Esophagus squamous epithelium (tissue), 5 donors: ENCODE measurements around the gene VMP1. TPM values are rescaled to one million over a fixed set of nuclear protein-coding genes. Genes with fewer than 3 reads are reported as not detected.
"Not testable (repeated sequence)": the region's sequence is repeated elsewhere in the genome, so short reads cannot be mapped to it uniquely, and the experiment has no call there.

Experiments
- DNase-seq: peaks from one replicate; lab custom pipeline; 2025; lab: John Stamatoyannopoulos, UW
- H3K27ac ChIP-seq, 4 donors: fragments of 200-600 bp; sonication (generic); one replicate each; pipeline ENCODE4 v1.5.1; 2016 to 2019; ENCODE audit warnings: mild to moderate bottlenecking in 1 of 4
- H3K27me3 ChIP-seq, 4 donors: fragments of 200-600 bp; sonication (generic); 1 replicate in 3 of 4; 2 replicates in 1 of 4; pipeline versions ENCODE4 v1.5.1 to v1.6.0; 2017 to 2021; ENCODE audit warnings: antibody characterized with exemption in 1 of 4
- H3K36me3 ChIP-seq, 3 donors: fragments of 200-600 bp; sonication (generic); one replicate each; pipeline ENCODE4 v1.5.1; 2016 to 2019
- H3K4me1 ChIP-seq, 3 donors: fragments of 200-600 bp; sonication (generic); one replicate each; pipeline ENCODE4 v1.5.1; 2017 to 2019
- H3K4me3 ChIP-seq, 4 donors: fragments of 200-600 bp; sonication (generic); 1 replicate in 3 of 4; 2 replicates in 1 of 4; pipeline ENCODE4 v1.5.1; 2016 to 2019; ENCODE audit warnings: mild to moderate bottlenecking in 2 of 4, moderate library complexity in 1 of 4
- H3K9me3 ChIP-seq, 3 donors: fragments of 200-600 bp; sonication (generic); one replicate each; pipeline ENCODE4 v1.5.1; 2016 to 2019
- CTCF ChIP-seq, 6 experiments: fragments of 450-650 bp in 4 of 6; fragments of 200-600 bp in 2 of 6; sonication (generic) in 2 of 6; IDR thresholded peaks; one replicate each; pipeline ENCODE4 v1.5.1; 2016 to 2019; ENCODE audit warnings: antibody characterized with exemption in 6 of 6, mild to moderate bottlenecking in 4 of 6, moderate library complexity in 4 of 6
- POLR2A ChIP-seq, 4 donors: fragments of 450-650 bp; IDR thresholded peaks; one replicate each; pipeline ENCODE4 v1.6.1; 2017; ENCODE audit warnings: antibody characterized with exemption in 4 of 4, mild to moderate bottlenecking in 4 of 4, moderate library complexity in 3 of 4
- WGBS, 2 donors: methylation state at CpG; one replicate each; pipeline ENCODE4 v1.1.5; 2018; 5-methylcytosine and 5-hydroxymethylcytosine counted together
- intact Hi-C: fragments of 100-400 bp; cut with DNase I; formaldehyde crosslinking; loops from one replicate; pipeline ENCODE4 v1.15.0; 2022
- total RNA-seq, 4 donors: library from RNA; depleted of rRNA; stranded (reverse); fragments of >200 nt; gene quantifications; one replicate each; pipeline ENCODE4 v1.1.0, GENCODE V29; 2016
- donor health status: DM: yes; HTN: yes; CAD: no.

The VMP1 gene
- total RNA-seq, 4 donors from 2014 or later, result 132 to 363 (median 141) TPM

DNA sequence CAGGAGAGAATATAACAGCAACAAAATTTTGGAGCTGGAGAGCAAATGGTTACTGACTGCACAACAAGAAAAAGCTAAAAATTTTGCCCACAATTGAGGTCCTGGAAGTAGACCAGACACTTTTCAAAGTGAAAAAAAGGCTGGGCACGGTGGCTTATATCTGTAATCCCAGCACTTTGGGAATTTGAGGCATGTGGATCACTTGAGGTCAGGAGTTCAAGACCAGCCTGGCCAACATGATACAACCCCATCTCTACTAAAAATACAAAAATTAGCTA is 162.4 kb downstream of the VMP1 start:
- TF ChIP-seq CTCF (IDR thresholded peaks at IDR 0.05) (no peak), POLR2A (IDR thresholded peaks at IDR 0.05) (no peak)
- Histone ChIP-seq H3K27ac (peak overlapping the region in 3 of 4 donors; percentile 46 to 72 (median 72)), H3K36me3 (peaks cover 0 to 41% (median under 1%) of the 10 kb centered on the region in 3 donors), H3K4me1 (peaks cover 0 to 15% (median 0%) of the 10 kb centered on the region in 3 donors), H3K9me3 (no peaks in the 10 kb centered on the region), H3K4me3 (no peak overlapping the region), H3K27me3 (no peaks in the 10 kb centered on the region)
- no peak for DNase-seq
- intact Hi-C loops, result no loop called here
- WGBS, 2 donors, result 12 to 35% methylated on average over 1 of the region's 1 CpG

DNA sequence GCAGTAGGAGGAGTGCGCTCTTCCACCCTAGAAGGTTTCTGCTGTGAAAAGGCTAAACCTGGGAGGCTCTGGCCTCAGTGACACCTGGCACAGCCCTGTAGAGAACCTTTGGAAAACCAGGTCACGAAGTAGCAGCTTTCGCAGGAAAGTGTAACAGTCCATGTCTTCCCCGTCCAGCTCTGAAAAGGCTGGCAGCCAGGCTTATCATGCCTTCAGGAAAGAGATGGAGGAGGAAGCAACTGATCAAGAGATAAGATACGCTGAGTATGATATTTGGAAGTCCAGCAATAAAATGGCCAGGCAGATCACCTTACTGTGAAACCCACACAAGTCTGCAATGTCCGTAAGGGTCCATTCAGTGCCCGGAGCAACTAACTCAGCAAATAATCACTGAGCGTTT is 163.0 kb downstream of the VMP1 start:
- H3K9me3 ChIP-seq, result no peaks in the 10 kb centered on the region
- H3K4me1 ChIP-seq, result peaks cover 0 to 15% (median 0%) of the 10 kb centered on the region in 3 donors
- no peak overlapping the region for H3K4me3 ChIP-seq
- WGBS, 2 donors, result 84 to 85% methylated on average over 8 of the region's 8 CpGs
- no peaks in the 10 kb centered on the region for H3K27me3 ChIP-seq
- intact Hi-C loops, result no loop called here
- peak overlapping the region in 1 of 4 donors; percentile 72 for H3K27ac ChIP-seq
- peaks cover 0 to 43% (median 7%) of the 10 kb centered on the region in 3 donors for H3K36me3 ChIP-seq
- no peak for DNase-seq
- TF ChIP-seq CTCF (IDR thresholded peaks at IDR 0.05) (no peak), POLR2A (IDR thresholded peaks at IDR 0.05) (no peak)

GRCh38 chr17:59872351-59872750 is 164.9 kb downstream of the VMP1 start:
- Histone ChIP-seq H3K27me3 (no peaks in the 10 kb centered on the region), H3K27ac (no peak overlapping the region), H3K9me3 (no peaks in the 10 kb centered on the region), H3K4me1 (peaks cover 0 to 15% (median 0%) of the 10 kb centered on the region in 3 donors), H3K36me3 (peaks cover 0 to 62% (median 11%) of the 10 kb centered on the region in 3 donors), H3K4me3 (no peak overlapping the region)
- DNase-seq, result no peak
- TF ChIP-seq POLR2A (IDR thresholded peaks at IDR 0.05), result no peak
- TF ChIP-seq CTCF (IDR thresholded peaks at IDR 0.05), result no peak
- intact Hi-C loops, result no loop called here

GRCh38 chr17:59873414-59873813 is 166.0 kb downstream of the VMP1 start:
- peaks cover 0 to 72% (median 18%) of the 10 kb centered on the region in 3 donors for H3K36me3 ChIP-seq
- DNase-seq, result not testable (repeated sequence)

DNA sequence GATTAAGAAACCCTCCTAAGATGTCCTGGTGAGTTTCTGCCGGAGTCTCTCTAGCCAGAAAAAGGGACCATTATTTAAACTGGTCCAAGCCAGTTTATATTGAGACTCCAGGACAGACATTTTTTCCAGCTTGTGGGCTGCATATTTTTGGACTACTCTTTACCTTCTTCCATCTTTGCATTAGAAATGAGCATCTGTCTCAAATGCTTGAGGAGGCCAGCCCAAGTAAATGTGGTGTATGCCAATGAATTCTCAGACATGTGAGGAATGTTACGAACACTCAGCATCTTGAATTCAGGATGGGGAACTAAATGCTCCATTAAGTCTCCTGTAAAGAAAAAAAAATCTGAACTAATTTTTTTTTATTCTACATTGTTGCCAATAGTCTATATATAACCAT is 166.9 kb downstream of the VMP1 start:
- no peak overlapping the region for H3K27ac ChIP-seq
- TF ChIP-seq CTCF (IDR thresholded peaks at IDR 0.05), result no peak
- no peak for TF ChIP-seq POLR2A (IDR thresholded peaks at IDR 0.05)
- peaks cover 0 to 11% (median 0%) of the 10 kb centered on the region in 3 donors for H3K4me1 ChIP-seq
- DNase-seq, result no peak
- WGBS, 2 donors, result 84 to 98% methylated on average over 2 of the region's 2 CpGs
- H3K9me3 ChIP-seq, result no peaks in the 10 kb centered on the region
- intact Hi-C loops, result no loop called here
- no peaks in the 10 kb centered on the region for H3K27me3 ChIP-seq
- H3K36me3 ChIP-seq, result peaks cover 0 to 81% (median 18%) of the 10 kb centered on the region in 3 donors
- no peak overlapping the region for H3K4me3 ChIP-seq

More at GRCh38 chr17:59873414-59873813, 166.0 kb downstream of the VMP1 start:
- H3K9me3 ChIP-seq, H3K27ac ChIP-seq, H3K4me3 ChIP-seq, intact Hi-C loops, H3K27me3 ChIP-seq: not testable (repeated sequence)
- peaks cover 0 to 18% (median 0%) of the 10 kb centered on the region in 3 donors for H3K4me1 ChIP-seq
- 89 to 93% methylated on average over 5 to 7 of the region's 8 CpGs for WGBS, 2 donors

GRCh38 chr17:59876107-59876506 is 168.7 kb downstream of the VMP1 start:
- no peak overlapping the region for H3K27ac ChIP-seq
- 69 to 81% methylated on average over 3 of the region's 3 CpGs for WGBS, 2 donors
- H3K36me3 ChIP-seq, result peaks cover 0 to 97% (median 18%) of the 10 kb centered on the region in 3 donors
- TF ChIP-seq POLR2A (IDR thresholded peaks at IDR 0.05) (no peak), CTCF (IDR thresholded peaks at IDR 0.05) (no peak)
- no peak overlapping the region for H3K4me3 ChIP-seq
- H3K4me1 ChIP-seq, result peaks cover 0 to 4% (median 0%) of the 10 kb centered on the region in 3 donors
- no peaks in the 10 kb centered on the region for H3K27me3 ChIP-seq
- H3K9me3 ChIP-seq, result no peaks in the 10 kb centered on the region
- no peak for DNase-seq
- intact Hi-C loops, result no loop called here
